ENCODE data around the gene SLF2. TPM values are rescaled to one million over a fixed set of nuclear protein-coding genes. Genes with fewer than 3 reads are reported as not detected.

The SLF2 gene
- polyA plus RNA-seq, 1 donor from 2014 or later = 12.7 TPM

DNA sequence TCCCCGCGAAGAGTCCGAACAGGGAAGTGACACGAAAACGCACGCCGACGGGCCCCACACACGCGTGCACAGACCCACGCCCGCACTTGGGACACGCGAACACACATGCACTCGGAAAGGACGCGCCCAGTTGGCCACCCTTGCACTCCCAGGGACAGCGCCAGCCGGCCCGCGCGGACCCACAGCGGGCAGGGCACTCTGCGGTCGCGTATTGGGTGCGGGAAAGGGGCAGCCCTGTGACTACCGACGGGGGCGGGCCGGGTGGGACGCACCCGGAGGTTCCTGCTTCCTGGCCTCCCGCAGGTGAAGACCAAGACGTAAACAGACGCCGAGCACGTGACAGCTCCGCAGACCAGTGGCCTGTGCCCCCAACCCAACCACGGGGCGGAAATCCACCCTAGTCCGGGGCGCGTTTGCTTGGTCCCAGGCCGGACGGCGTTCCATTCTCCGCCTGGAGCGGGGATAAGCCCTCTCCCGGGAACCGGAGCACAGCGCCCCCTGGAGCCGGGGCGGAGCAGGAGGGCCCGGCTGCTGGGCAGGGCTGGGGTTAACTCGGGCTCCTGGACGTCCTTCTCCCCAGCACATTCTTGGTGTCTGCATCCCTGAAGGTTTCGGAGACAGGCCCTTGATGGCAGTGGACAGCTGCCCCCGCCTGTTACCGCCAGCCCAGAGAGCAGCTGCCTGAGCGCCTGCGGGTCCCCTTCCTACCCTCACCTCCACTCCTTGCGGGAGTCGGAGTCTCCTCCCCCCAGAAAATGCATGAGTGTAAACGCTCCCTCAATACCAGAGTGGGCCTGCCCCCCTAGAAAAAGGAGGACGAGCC is 84.8 kb downstream of the SLF2 start:
- H3K36me3 Mint-ChIP-seq = no peaks in the 10 kb centered on the region
- H3K27me3 Mint-ChIP-seq = no peaks in the 10 kb centered on the region
- H3K27ac Mint-ChIP-seq = peak overlapping the region; percentile 38 to 98 (median 90)
- peaks cover 13 to 16% (median 16%) of the 10 kb centered on the region in 3 donors for H3K4me1 Mint-ChIP-seq
- H3K4me3 Mint-ChIP-seq = peak overlapping the region; percentile 79 to 96 (median 96)
- H3K9me3 Mint-ChIP-seq = no peaks in the 10 kb centered on the region

DNA sequence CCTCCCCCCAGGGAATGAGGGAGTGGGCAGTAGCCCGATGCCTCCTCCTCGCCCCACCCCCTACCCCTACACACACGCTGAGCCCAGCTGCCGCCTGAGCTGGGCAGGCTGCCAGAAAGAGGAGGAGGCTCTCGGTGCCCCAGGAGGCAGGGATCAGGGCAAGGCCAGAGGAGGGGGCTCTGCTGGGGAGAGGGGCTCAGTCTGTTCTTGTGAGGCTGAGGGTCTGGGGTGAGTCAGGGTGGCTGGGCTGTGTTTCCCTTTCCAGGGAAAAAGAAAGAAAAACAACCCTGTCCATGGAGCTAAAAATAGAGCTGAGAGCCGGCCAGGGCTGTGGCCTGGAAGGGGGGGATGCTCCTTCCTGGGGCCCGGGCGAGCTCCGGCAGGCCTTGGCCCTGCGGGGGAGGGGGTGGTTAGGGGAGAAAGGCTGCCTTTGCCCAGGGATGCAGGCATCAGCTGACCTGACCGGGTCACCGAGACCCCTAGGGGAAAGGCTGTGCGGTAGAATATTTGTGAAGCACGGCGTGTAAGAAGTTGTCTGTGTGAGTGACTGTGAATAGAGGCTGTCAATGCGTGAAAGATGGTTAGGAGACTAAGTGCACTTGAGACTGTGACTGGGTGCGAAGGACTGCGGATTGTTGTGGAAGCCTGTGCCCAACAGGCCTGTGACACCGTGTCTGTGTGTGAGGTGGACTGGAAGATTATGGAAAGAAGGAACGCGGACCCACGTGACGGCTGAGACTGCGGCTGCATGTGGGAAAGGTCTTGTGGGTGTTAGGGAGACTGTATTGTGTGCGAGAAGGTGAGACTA is 85.6 kb downstream of the SLF2 start:
- Mint-ChIP-seq H3K4me3 (peak overlapping the region; percentile 79 to 96 (median 96)), H3K27ac (peak overlapping the region; percentile 38 to 98 (median 90)), H3K4me1 (peaks cover 13 to 16% (median 16%) of the 10 kb centered on the region in 3 donors), H3K36me3 (no peaks in the 10 kb centered on the region), H3K9me3 (no peaks in the 10 kb centered on the region), H3K27me3 (no peaks in the 10 kb centered on the region)

DNA sequence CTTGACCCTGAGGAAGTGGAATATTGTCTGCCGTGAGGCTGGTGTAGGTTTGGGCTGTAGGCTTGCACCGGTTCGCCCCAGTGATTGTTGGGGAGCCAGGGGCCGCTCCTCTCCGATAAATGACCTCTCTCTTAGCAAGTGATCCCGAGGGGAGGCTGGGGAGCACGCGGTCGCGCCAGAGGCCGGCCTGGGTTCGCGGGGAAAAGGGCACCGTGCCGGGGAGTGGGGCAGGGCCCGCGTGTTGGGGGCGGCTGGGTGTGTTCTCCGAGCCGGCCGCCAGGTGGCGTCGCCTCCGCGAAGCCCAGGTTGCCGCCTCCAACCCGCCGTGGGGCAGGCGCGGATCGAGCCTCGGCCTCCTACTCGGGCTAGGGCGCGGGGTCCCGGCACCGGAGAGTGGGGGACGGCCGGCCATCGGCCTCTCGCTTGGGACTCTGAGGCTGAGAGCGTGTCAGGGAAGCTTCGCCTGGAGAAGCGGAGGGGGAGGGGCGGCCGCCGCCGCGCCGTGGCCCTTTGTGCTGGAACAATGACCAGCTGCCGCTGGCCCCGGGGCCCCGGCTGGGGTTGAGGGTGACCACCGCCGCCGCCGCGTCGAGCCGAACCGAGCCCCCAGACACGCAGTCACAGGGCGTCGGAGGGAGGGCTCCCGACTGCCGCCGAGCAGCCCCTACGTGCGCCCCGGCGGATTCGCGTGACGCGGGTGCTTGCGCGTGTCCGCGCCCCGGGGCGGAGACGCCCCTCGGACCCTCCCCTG is 86.4 kb downstream of the SLF2 start:
- Mint-ChIP-seq H3K4me3 (peak overlapping the region; percentile 79 to 96 (median 95)), H3K27ac (peak overlapping the region; percentile 38 to 98 (median 90)), H3K36me3 (no peaks in the 10 kb centered on the region), H3K4me1 (peaks cover 13 to 16% (median 16%) of the 10 kb centered on the region in 3 donors), H3K9me3 (no peaks in the 10 kb centered on the region), H3K27me3 (no peaks in the 10 kb centered on the region)

DNA sequence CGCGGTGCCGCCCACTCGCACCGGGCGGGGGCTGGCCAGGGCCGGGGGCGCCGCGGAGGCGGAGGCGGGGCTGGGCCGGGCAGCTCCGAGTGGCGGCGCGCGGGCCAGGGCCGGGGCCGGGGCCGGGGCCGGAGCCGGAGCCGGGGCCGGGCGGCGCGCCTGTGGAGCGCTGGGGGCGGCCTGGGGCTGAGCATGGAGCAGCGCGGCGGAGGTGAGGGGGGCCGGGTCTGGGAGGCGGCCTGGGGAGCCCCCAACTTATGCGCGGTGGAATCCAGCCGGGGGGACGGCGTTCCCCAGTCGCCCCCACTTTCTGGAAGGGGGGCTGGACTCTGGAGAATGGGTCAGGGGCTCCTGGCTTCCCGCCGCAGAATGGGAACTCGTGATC is 87.0 kb downstream of the SLF2 start, which contains the start of gene LZTS2:
TSS of gene LZTS2 (plus strand) at position 67 of the 385 bp plus-strand sequence. CDS start 2,731 bp downstream, outside the sequence.
- peak within 1 kb of the TSS; percentile 79 to 96 (median 95) for H3K4me3 Mint-ChIP-seq
- H3K36me3 Mint-ChIP-seq = no peaks in the 10 kb centered on the region
- H3K27me3 Mint-ChIP-seq = no peaks in the 10 kb centered on the region
- H3K27ac Mint-ChIP-seq = peak within 1 kb of the TSS; percentile 38 to 98 (median 90)
- no peaks in the 10 kb centered on the region for H3K9me3 Mint-ChIP-seq
- peaks cover 13 to 16% (median 16%) of the 10 kb centered on the region in 3 donors for H3K4me1 Mint-ChIP-seq

DNA sequence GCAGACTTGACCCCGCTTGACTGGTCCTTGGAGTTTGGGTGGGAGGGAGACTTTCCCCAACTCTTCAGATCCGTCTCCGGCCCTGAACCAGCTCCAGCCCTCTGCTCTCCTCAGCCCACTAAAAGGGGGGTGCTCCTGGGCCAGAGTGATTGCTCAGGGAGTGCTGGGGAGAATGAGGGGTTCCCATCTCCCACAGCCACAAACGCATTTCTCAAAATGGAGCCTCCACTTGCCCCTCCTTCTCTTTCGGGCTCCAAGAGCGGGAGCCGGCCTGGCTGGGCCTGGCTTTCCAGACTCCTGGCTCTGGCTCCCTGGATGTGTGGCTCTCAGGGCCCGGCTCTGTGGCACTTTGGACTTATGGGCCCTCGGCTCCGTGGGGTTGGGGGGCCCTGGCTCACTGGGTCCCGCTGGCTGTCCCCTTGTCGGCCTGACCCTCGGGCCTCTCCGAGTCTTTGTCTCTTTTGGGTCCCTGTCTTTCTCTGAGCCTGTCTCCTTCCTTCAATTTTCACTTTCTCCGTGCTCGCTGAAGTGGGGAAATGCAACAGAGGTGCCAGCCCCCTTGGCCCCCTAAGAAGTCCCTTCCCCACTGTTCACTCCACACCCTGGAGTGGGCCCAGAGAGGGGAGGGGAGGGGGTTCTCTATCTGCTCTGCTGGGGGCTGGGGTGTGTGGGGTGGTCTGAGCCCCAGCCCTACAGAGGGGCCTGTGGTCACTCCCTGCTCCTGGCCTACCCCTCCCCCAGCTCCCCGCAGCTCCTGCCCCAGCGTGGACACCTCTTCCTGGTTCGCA is 87.6 kb downstream of the SLF2 start:
- Mint-ChIP-seq H3K9me3 (no peaks in the 10 kb centered on the region), H3K27me3 (no peaks in the 10 kb centered on the region), H3K36me3 (no peaks in the 10 kb centered on the region), H3K27ac (peak overlapping the region in 1 of 3 donors; percentile 54), H3K4me3 (peak overlapping the region; percentile 62 to 86 (median 72)), H3K4me1 (peaks cover 13 to 16% (median 16%) of the 10 kb centered on the region in 3 donors)

DNA sequence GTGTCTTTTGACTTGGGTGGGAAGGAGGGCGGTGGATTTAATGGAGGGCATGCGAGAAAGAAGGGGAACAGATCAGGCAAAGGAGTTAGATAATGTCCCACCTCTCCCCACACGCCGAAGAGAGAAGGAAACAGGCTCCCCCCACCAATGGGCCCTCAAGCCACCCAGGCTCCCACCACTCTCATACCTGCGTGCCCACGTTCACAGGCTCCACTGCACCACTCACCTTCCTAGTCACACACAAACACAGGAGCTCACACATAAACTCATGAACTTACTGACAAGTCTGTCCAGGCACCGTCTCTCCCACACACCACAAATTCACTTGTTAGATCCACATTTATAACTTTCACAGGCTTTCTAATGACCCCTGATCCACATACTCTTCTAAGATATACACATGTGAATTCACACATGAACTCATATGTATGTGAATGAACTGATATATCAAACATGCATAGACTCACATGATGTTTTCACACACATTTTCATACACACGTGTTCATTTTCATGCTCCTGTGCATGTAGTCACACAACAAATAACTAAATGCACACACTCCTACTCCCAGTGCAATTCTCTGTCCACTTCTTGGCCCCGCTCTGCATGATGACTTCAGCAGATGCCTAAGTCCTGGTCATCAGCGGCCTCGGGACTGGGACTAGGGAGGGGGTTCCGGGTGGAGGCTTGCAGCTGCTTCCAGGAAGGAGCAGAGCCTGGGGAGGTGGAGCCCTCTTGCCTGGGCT is 88.3 kb downstream of the SLF2 start:
- Mint-ChIP-seq H3K9me3 (no peaks in the 10 kb centered on the region), H3K27ac (peak overlapping the region in 2 of 3 donors; percentile 4 to 54), H3K4me3 (peak overlapping the region; percentile 65 to 85 (median 77)), H3K4me1 (peaks cover 13 to 16% (median 15%) of the 10 kb centered on the region in 3 donors), H3K27me3 (no peaks in the 10 kb centered on the region), H3K36me3 (no peaks in the 10 kb centered on the region)

DNA sequence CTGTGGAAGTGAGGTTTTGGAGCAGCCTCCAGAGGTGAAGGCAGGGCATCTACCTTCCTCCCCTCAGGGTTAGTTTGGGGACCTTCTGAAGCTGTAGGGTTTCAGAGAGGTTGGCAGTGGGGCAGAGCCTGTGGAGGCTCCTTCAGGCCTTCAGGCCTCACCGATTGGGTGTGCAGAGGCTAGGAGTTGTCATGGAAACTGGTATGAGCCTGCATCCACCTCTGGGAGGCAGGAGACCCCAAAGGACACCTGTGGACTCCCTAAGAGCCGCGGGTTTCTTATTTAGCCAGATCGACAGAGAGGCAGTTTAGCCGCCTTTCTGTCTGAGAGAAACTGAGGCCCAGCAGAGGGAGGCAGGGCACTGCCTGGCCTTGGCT is 88.9 kb downstream of the SLF2 start:
- no peaks in the 10 kb centered on the region for H3K36me3 Mint-ChIP-seq
- H3K9me3 Mint-ChIP-seq = no peaks in the 10 kb centered on the region
- H3K27me3 Mint-ChIP-seq = no peaks in the 10 kb centered on the region
- H3K4me3 Mint-ChIP-seq = peak overlapping the region in 1 of 4 donors; percentile 28
- H3K27ac Mint-ChIP-seq = peak overlapping the region in 1 of 3 donors; percentile 4
- peaks cover 9 to 10% (median 9%) of the 10 kb centered on the region in 3 donors for H3K4me1 Mint-ChIP-seq

DNA sequence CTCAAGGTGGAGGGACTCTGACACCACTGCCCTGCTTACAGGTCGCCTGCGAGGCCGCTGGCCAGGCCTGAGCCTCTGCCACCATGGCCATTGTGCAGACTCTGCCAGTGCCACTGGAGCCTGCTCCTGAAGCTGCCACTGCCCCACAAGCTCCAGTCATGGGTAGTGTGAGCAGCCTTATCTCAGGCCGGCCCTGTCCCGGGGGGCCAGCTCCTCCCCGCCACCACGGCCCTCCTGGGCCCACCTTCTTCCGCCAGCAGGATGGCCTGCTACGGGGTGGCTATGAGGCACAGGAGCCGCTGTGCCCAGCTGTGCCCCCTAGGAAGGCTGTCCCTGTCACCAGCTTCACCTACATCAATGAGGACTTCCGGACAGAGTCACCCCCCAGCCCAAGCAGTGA is 89.7 kb downstream of the SLF2 start:
- H3K4me3 Mint-ChIP-seq = peak overlapping the region in 1 of 4 donors; percentile 28
- peaks cover 9 to 10% (median 9%) of the 10 kb centered on the region in 3 donors for H3K4me1 Mint-ChIP-seq
- H3K27me3 Mint-ChIP-seq = no peaks in the 10 kb centered on the region
- H3K27ac Mint-ChIP-seq = no peak overlapping the region
- no peaks in the 10 kb centered on the region for H3K36me3 Mint-ChIP-seq
- no peaks in the 10 kb centered on the region for H3K9me3 Mint-ChIP-seq

DNA sequence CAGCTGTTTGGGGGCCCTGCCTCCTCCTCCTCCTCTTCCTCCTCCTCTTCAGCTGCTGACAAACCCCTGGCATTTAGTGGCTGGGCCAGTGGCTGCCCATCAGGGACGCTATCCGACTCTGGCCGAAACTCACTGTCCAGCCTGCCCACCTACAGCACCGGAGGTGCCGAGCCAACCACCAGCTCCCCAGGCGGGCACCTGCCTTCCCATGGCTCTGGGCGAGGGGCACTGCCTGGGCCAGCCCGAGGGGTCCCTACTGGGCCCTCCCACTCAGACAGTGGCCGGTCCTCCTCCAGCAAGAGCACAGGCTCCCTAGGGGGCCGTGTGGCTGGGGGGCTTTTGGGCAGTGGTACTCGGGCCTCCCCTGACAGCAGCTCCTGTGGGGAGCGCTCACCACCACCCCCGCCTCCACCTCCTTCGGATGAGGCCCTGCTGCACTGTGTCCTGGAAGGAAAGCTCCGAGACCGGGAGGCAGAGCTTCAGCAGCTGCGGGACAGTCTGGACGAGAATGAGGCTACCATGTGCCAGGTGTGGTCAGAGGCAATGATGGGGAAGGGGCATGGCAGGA is 91.0 kb downstream of the SLF2 start:
- Mint-ChIP-seq H3K4me1 (peaks cover 6% of the 10 kb centered on the region in 3 donors), H3K27ac (no peak overlapping the region), H3K27me3 (no peaks in the 10 kb centered on the region), H3K9me3 (no peaks in the 10 kb centered on the region), H3K4me3 (no peak overlapping the region), H3K36me3 (no peaks in the 10 kb centered on the region)

DNA sequence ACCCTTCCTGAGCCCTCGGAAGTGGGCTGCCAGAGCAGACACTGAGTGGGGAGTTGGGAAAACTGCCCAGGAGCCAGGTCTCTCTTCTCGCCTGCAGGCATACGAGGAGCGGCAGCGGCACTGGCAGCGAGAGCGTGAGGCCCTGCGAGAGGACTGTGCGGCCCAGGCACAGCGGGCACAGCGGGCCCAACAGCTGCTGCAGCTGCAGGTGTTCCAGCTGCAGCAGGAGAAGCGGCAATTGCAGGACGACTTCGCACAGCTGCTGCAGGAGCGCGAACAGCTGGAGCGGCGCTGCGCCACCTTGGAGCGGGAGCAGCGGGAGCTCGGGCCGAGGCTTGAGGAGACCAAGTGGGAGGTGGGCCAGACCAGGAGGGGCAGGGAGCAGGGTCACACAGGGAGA is 92.6 kb downstream of the SLF2 start:
- no peaks in the 10 kb centered on the region for H3K27me3 Mint-ChIP-seq
- no peak overlapping the region for H3K27ac Mint-ChIP-seq
- H3K36me3 Mint-ChIP-seq = no peaks in the 10 kb centered on the region
- no peak overlapping the region for H3K4me3 Mint-ChIP-seq
- H3K4me1 Mint-ChIP-seq = peaks cover 3 to 5% (median 4%) of the 10 kb centered on the region in 3 donors
- H3K9me3 Mint-ChIP-seq = no peaks in the 10 kb centered on the region

DNA sequence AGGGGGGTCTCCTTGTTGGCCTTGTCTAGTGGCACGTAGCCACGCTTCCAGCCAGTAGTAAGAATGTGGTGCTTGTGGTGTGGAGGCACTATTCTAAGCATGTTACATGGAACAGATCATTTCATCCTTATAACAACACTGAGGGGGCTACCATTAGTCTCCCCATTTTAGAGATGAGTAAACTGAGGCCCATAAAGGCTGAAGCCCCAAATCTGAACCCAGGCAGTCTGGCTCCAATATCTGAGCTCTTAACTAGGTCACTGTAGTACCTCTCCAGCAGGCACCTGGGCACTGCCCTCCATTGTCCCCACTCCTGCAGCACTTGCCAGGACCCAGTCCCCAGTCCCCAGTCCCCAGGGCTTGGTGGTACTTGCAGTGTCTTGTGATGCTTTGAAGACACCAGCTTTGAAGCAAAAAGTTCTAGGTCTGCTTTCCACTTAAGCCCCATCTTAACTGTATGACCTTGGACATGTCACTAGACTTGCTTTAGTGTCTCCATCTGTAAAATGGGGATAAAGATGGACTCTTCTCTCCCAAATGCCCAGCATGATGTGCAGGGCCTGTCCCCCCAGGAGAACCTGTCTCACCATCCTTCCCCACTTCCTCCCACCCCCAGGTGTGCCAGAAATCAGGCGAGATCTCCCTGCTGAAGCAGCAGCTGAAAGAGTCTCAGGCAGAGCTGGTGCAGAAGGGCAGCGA is 93.3 kb downstream of the SLF2 start:
- no peaks in the 10 kb centered on the region for H3K27me3 Mint-ChIP-seq
- H3K4me3 Mint-ChIP-seq = no peak overlapping the region
- H3K4me1 Mint-ChIP-seq = peaks cover under 1 to 3% (median 3%) of the 10 kb centered on the region in 3 donors
- no peaks in the 10 kb centered on the region for H3K9me3 Mint-ChIP-seq
- no peak overlapping the region for H3K27ac Mint-ChIP-seq
- no peaks in the 10 kb centered on the region for H3K36me3 Mint-ChIP-seq

DNA sequence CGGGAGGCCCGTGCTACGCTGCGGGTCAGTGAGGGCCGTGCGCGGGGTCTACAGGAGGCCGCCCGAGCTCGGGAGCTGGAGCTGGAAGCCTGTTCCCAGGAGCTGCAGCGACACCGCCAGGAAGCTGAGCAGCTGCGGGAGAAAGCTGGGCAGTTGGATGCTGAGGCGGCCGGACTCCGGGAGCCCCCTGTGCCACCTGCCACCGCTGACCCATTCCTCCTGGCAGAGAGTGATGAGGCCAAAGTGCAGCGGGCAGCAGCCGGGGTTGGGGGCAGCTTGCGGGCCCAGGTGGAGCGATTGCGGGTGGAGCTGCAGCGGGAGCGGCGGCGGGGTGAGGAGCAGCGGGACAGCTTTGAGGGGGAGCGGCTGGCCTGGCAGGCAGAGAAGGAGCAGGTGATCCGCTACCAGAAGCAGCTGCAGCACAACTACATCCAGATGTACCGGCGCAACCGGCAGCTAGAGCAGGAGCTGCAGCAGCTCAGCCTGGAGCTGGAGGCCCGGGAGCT is 93.9 kb downstream of the SLF2 start:
- no peak overlapping the region for H3K27ac Mint-ChIP-seq
- no peak overlapping the region for H3K4me3 Mint-ChIP-seq
- H3K4me1 Mint-ChIP-seq = no peaks in the 10 kb centered on the region
- H3K9me3 Mint-ChIP-seq = no peaks in the 10 kb centered on the region
- H3K36me3 Mint-ChIP-seq = no peaks in the 10 kb centered on the region
- no peaks in the 10 kb centered on the region for H3K27me3 Mint-ChIP-seq

Measured in IgD-negative memory B cell (primary cell).